ENCODE data around the gene ZNF490.
"Not testable (repeated sequence)": the region's sequence is repeated elsewhere in the genome, so short reads cannot be mapped to it uniquely, and the experiment has no call there.

The ZNF490 gene

GRCh38 chr19:12574036-12574435, 36.6 kb downstream of the ZNF490 start:
- POLR2A ChIA-PET (ENCODE audit: low non-redundant PET): no interaction called here
- no peak overlapping the region for H3K27ac ChIP-seq
- CTCF ChIA-PET: interaction anchor here (1.3 kb wide), 1 partner anchor 10 kb away, joined by 6 read pairs; no protein-coding TSS in a partner anchor
- TF ChIP-seq CTCF (conservative IDR thresholded peaks at IDR 0.05; ENCODE audit: low read depth): no peak
- no peak for DNase-seq (ENCODE audit: low spot score)

GRCh38 chr19:12567951-12568350, 42.7 kb downstream of the ZNF490 start:
- no peak for DNase-seq (ENCODE audit: low spot score)
- no peak overlapping the region for H3K27ac ChIP-seq
- no peak for TF ChIP-seq CTCF (conservative IDR thresholded peaks at IDR 0.05; ENCODE audit: low read depth)
- CTCF ChIA-PET: interaction anchor here (0.6 kb wide), 2 partner anchors 603 to 1240 kb away, joined by 3 to 6 read pairs; partner anchors contain the start of gene ZNF763
- POLR2A ChIA-PET (ENCODE audit: low non-redundant PET): no interaction called here

- H3K27ac ChIP-seq; DNase-seq (ENCODE audit: low spot score); POLR2A ChIA-PET (ENCODE audit: low non-redundant PET); CTCF ChIA-PET: not testable (repeated sequence)
Observed at GRCh38 chr19:12566380-12566779, 44.2 kb downstream of the ZNF490 start.

- TF ChIP-seq CTCF (conservative IDR thresholded peaks at IDR 0.05; ENCODE audit: low read depth): peak; percentile 83
- DNase-seq (ENCODE audit: low spot score): peak; percentile 77
- ChIA-PET CTCF (interaction anchor here (0.6 to 1.1 kb wide), 5 partner anchors 10 to 268 kb away, joined by 3 to 6 read pairs (median 4); partner anchors contain the start of gene ZNF563), POLR2A (ENCODE audit: low non-redundant PET) (no interaction called here)
- no peak overlapping the region for H3K27ac ChIP-seq
Observed at GRCh38 chr19:12564016-12564664, 46.5 kb downstream of the ZNF490 start.

- no peak for TF ChIP-seq CTCF (conservative IDR thresholded peaks at IDR 0.05; ENCODE audit: low read depth)
- ChIA-PET POLR2A (ENCODE audit: low non-redundant PET) (no interaction called here), CTCF (no interaction called here)
- no peak overlapping the region for H3K27ac ChIP-seq
- DNase-seq (ENCODE audit: low spot score): no peak
Observed at GRCh38 chr19:12555456-12555930, 55.1 kb downstream of the ZNF490 start.

GRCh38 chr19:12551060-12551832, 59.4 kb downstream of the ZNF490 start, which contains the start of gene ZNF564:
Gene ZNF564, minus strand, starts transcription at chr19:12551482. Its CDS starts 150 bp downstream, at chr19:12551332.
- H3K27ac ChIP-seq: peak within 1 kb of the TSS; percentile 99
- TF ChIP-seq CTCF (conservative IDR thresholded peaks at IDR 0.05; ENCODE audit: low read depth): no peak
- POLR2A ChIA-PET (ENCODE audit: low non-redundant PET): interaction anchor here (0.5 kb wide), 1 partner anchor 147 kb away, joined by 3 read pairs; no protein-coding TSS in a partner anchor
- peak; percentile 99 for DNase-seq (ENCODE audit: low spot score)
- CTCF ChIA-PET: interaction anchor here (0.7 kb wide), 1 partner anchor 170 kb away, joined by 8 read pairs; no protein-coding TSS in a partner anchor

All from RWPE1 (cell line).